T follicular helper cell (primary cell): ENCODE results near the gene APOD.
"Not testable (repeated sequence)": the region's sequence is repeated elsewhere in the genome, so short reads cannot be mapped to it uniquely, and the experiment has no call there.

Experiments
- DNase-seq: peaks from one replicate; pipeline ENCODE4 v3.0.0-alpha.2; 2020; ENCODE audit warnings: low read depth
- total RNA-seq, 2 experiments: gene quantifications; one replicate each; lab custom pipeline; 2026; lab: John Stamatoyannopoulos, UW

Gene APOD
- total RNA-seq: 0 reads per million in 2 experiments

- no peak for DNase-seq
These were observed at the start of gene APOD for GRCh38 chr3:195583831-195584542. Gene APOD (minus strand): TSS chr3:195583940. CDS start chr3:195579461, 4,479 bp downstream.

- not testable (repeated sequence) for DNase-seq
These were observed 49.6 kb upstream of the APOD start for GRCh38 chr3:195633351-195633750.

- not testable (repeated sequence) for DNase-seq
These were observed 48.9 kb upstream of the APOD start for GRCh38 chr3:195632501-195633185.

GRCh38 chr3:195632046-195632445 lies 48.3 kb upstream of the APOD start:
- DNase-seq: not testable (repeated sequence)

GRCh38 chr3:195630938-195631495 lies 47.3 kb upstream of the APOD start:
- not testable (repeated sequence) for DNase-seq

- DNase-seq: not testable (repeated sequence)
These were observed 46.6 kb upstream of the APOD start for GRCh38 chr3:195630086-195630917.

GRCh38 chr3:195629682-195630081 lies 45.9 kb upstream of the APOD start:
- DNase-seq: not testable (repeated sequence)

- DNase-seq: not testable (repeated sequence)
These were observed 44.7 kb upstream of the APOD start for GRCh38 chr3:195628386-195628920.

GRCh38 chr3:195627515-195628385 lies 44.0 kb upstream of the APOD start:
- not testable (repeated sequence) for DNase-seq

- not testable (repeated sequence) for DNase-seq
These were observed 41.1 kb upstream of the APOD start for GRCh38 chr3:195624603-195625560.

GRCh38 chr3:195624171-195624570 lies 40.4 kb upstream of the APOD start:
- DNase-seq: not testable (repeated sequence)

- DNase-seq: not testable (repeated sequence)
These were observed 39.7 kb upstream of the APOD start for GRCh38 chr3:195623217-195623965.

GRCh38 chr3:195622523-195623170 lies 38.9 kb upstream of the APOD start:
- not testable (repeated sequence) for DNase-seq

- DNase-seq: not testable (repeated sequence)
These were observed 38.3 kb upstream of the APOD start for GRCh38 chr3:195622012-195622411.

GRCh38 chr3:195621095-195621494 lies 37.4 kb upstream of the APOD start:
- DNase-seq: not testable (repeated sequence)

- DNase-seq: not testable (repeated sequence)
These were observed 36.7 kb upstream of the APOD start for GRCh38 chr3:195620476-195620875.

GRCh38 chr3:195619591-195620369 lies 36.0 kb upstream of the APOD start:
- DNase-seq: not testable (repeated sequence)
